ENCODE data around the gene RAD52. TPM values are rescaled to one million over a fixed set of nuclear protein-coding genes. Genes with fewer than 3 reads are reported as not detected.

Gene RAD52
- total RNA-seq, 3 donors from 2014 or later (not counting 1 experiment from before 2014, with no cell fraction given): 9.4 to 15.5 (median 13.7) TPM

GRCh38 chr12:988646-989045, 39.2 kb upstream of the RAD52 start:
- Mint-ChIP-seq H3K9me3 (no peaks in the 10 kb centered on the region), H3K4me3 (peak overlapping the region; percentile 51), H3K27ac (no peak overlapping the region), H3K36me3 (no peaks in the 10 kb centered on the region), H3K4me1 (peaks cover 21 to 39% of the 10 kb centered on the region in 2 donors), H3K27me3 (ENCODE audit: low read depth in 2 of 2) (no peaks in the 10 kb centered on the region)
- H3K9me3 ChIP-seq (ENCODE audit: control insufficient read depth, insufficient read depth, low read length): no peaks in the 10 kb centered on the region
- intact Hi-C loops (cut with micrococcal nuclease): no loop called here
- peak in 1 of 2 donors; percentile 15 for DNase-seq
- H3K4me1 ChIP-seq (ENCODE audit: control insufficient read depth, insufficient read depth, low read length): peaks cover 11% of the 10 kb centered on the region
- no peak overlapping the region for H3K27ac ChIP-seq (ENCODE audit: low read length)
- WGBS (ENCODE audit: insufficient coverage): 83% methylated on average over 4 of the region's 4 CpGs
- H3K4me3 ChIP-seq (ENCODE audit: low read length): no peak overlapping the region
- no peaks in the 10 kb centered on the region for H3K36me3 ChIP-seq (ENCODE audit: control insufficient read depth, insufficient read depth, low read length)
- no peak for TF ChIP-seq CTCF (IDR thresholded peaks at IDR 0.05)
- no peaks in the 10 kb centered on the region for H3K27me3 ChIP-seq (ENCODE audit: control insufficient read depth, insufficient read depth, low read length)
- no peak for ATAC-seq

- intact Hi-C loops (cut with micrococcal nuclease): no loop called here
Observed at GRCh38 chr12:981961-982360, 32.5 kb upstream of the RAD52 start.

GRCh38 chr12:981176-981828, 31.8 kb upstream of the RAD52 start:
- Histone ChIP-seq H3K36me3 (ENCODE audit: control insufficient read depth, insufficient read depth, low read length) (no peaks in the 10 kb centered on the region), H3K4me3 (ENCODE audit: low read length) (no peak overlapping the region), H3K9me3 (ENCODE audit: control insufficient read depth, insufficient read depth, low read length) (no peaks in the 10 kb centered on the region), H3K27me3 (ENCODE audit: control insufficient read depth, insufficient read depth, low read length) (no peaks in the 10 kb centered on the region), H3K4me1 (ENCODE audit: control insufficient read depth, insufficient read depth, low read length) (no peaks in the 10 kb centered on the region), H3K27ac (ENCODE audit: low read length) (no peak overlapping the region)
- Mint-ChIP-seq H3K4me3 (no peak overlapping the region), H3K9me3 (no peaks in the 10 kb centered on the region), H3K27ac (no peak overlapping the region), H3K27me3 (ENCODE audit: low read depth in 2 of 2) (peaks cover 0 to 6% of the 10 kb centered on the region in 2 donors), H3K36me3 (no peaks in the 10 kb centered on the region), H3K4me1 (peaks cover 0 to 5% of the 10 kb centered on the region in 2 donors)
- TF ChIP-seq CTCF (IDR thresholded peaks at IDR 0.05): no peak
- 94% methylated on average over 7 of the region's 8 CpGs for WGBS (ENCODE audit: insufficient coverage)
- no peak for DNase-seq
- ATAC-seq: no peak
- intact Hi-C loops (cut with micrococcal nuclease): no loop called here

More at GRCh38 chr12:981961-982360, 32.5 kb upstream of the RAD52 start:
- H3K9me3 Mint-ChIP-seq: no peaks in the 10 kb centered on the region
- peaks cover 0 to 6% of the 10 kb centered on the region in 2 donors for H3K27me3 Mint-ChIP-seq (ENCODE audit: low read depth in 2 of 2)
- 92% methylated on average over 2 of the region's 3 CpGs for WGBS (ENCODE audit: insufficient coverage)
- peaks cover 0 to 5% of the 10 kb centered on the region in 2 donors for H3K4me1 Mint-ChIP-seq
- no peaks in the 10 kb centered on the region for H3K9me3 ChIP-seq (ENCODE audit: control insufficient read depth, insufficient read depth, low read length)
- DNase-seq: no peak
- H3K27ac Mint-ChIP-seq: no peak overlapping the region
- no peak overlapping the region for H3K27ac ChIP-seq (ENCODE audit: low read length)
- no peak overlapping the region for H3K4me3 Mint-ChIP-seq
- ATAC-seq: no peak
- no peaks in the 10 kb centered on the region for H3K36me3 ChIP-seq (ENCODE audit: control insufficient read depth, insufficient read depth, low read length)
- H3K27me3 ChIP-seq (ENCODE audit: control insufficient read depth, insufficient read depth, low read length): no peaks in the 10 kb centered on the region
- no peaks in the 10 kb centered on the region for H3K36me3 Mint-ChIP-seq
- no peak overlapping the region for H3K4me3 ChIP-seq (ENCODE audit: low read length)
- no peaks in the 10 kb centered on the region for H3K4me1 ChIP-seq (ENCODE audit: control insufficient read depth, insufficient read depth, low read length)
- no peak for TF ChIP-seq CTCF (IDR thresholded peaks at IDR 0.05)

- no peaks in the 10 kb centered on the region for H3K36me3 ChIP-seq (ENCODE audit: control insufficient read depth, insufficient read depth, low read length)
- peaks cover 0 to 5% of the 10 kb centered on the region in 2 donors for H3K4me1 Mint-ChIP-seq
- intact Hi-C loops (cut with micrococcal nuclease): no loop called here
- H3K27ac ChIP-seq (ENCODE audit: low read length): no peak overlapping the region
- no peak for TF ChIP-seq CTCF (IDR thresholded peaks at IDR 0.05)
- no peaks in the 10 kb centered on the region for H3K27me3 ChIP-seq (ENCODE audit: control insufficient read depth, insufficient read depth, low read length)
- H3K36me3 Mint-ChIP-seq: no peaks in the 10 kb centered on the region
- H3K27me3 Mint-ChIP-seq (ENCODE audit: low read depth in 2 of 2): peaks cover 0 to 6% of the 10 kb centered on the region in 2 donors
- H3K9me3 ChIP-seq (ENCODE audit: control insufficient read depth, insufficient read depth, low read length): no peaks in the 10 kb centered on the region
- H3K27ac Mint-ChIP-seq: no peak overlapping the region
- H3K4me3 Mint-ChIP-seq: no peak overlapping the region
- no peak for DNase-seq
- H3K4me3 ChIP-seq (ENCODE audit: low read length): no peak overlapping the region
- H3K4me1 ChIP-seq (ENCODE audit: control insufficient read depth, insufficient read depth, low read length): no peaks in the 10 kb centered on the region
- H3K9me3 Mint-ChIP-seq: no peaks in the 10 kb centered on the region
- 95% methylated on average over 4 of the region's 5 CpGs for WGBS (ENCODE audit: insufficient coverage)
- ATAC-seq: no peak
Observed at GRCh38 chr12:979349-979748, 29.9 kb upstream of the RAD52 start.
